Common myeloid progenitor, CD34-positive (primary cell): ENCODE results near the gene PCSK6.

Experiments
- CTCF ChIA-PET: fragments of 350-600 bp; sonication (Branson Sonifier 250); formaldehyde crosslinking; loops from one replicate; lab custom pipeline; 2021; ENCODE audit warnings: antibody characterized with exemption; lab: Charles Lee
- POLR2A ChIA-PET: fragments of 350-600 bp; sonication (Branson Sonifier 250); formaldehyde crosslinking; loops from one replicate; lab custom pipeline; 2021; ENCODE audit warnings: antibody characterized with exemption; lab: Charles Lee
- DNase-seq, 3 donors: peaks; one replicate each; pipeline versions ENCODE4 v3.0.0 to v3.0.0-alpha.2; 2013
- H3K27ac ChIP-seq, 2 experiments: 1 replicate in 1 of 2; 2 replicates in 1 of 2; pipeline ENCODE4 v1.7.0; 2013; ENCODE audit warnings: inconsistent platforms in 2 of 2, low read length in 2 of 2, mild to moderate bottlenecking in 2 of 2, low read depth in 1 of 2, moderate library complexity in 1 of 2; ENCODE audit not compliant: severe bottlenecking in 2 of 2, insufficient read depth in 1 of 2, poor library complexity in 1 of 2
- H3K27me3 ChIP-seq, 5 experiments: replicated peaks in 2 of 5; 1 replicate in 3 of 5; 2 replicates in 2 of 5; pipeline versions ENCODE4 v1.6.1 to v1.7.0; 2013; ENCODE audit warnings: low read length in 4 of 5, mild to moderate bottlenecking in 2 of 5, moderate library complexity in 2 of 5, inconsistent platforms in 1 of 5; ENCODE audit not compliant: insufficient read depth in 5 of 5, control insufficient read depth in 4 of 5
- H3K36me3 ChIP-seq, 4 experiments: 1 replicate in 2 of 4; 2 replicates in 2 of 4; pipeline versions ENCODE4 v1.6.1 to v1.7.0; 2013; ENCODE audit warnings: low read length in 3 of 4, control low read depth in 1 of 4, mild to moderate bottlenecking in 1 of 4; ENCODE audit not compliant: control insufficient read depth in 4 of 4, insufficient read depth in 4 of 4
- H3K4me1 ChIP-seq, 4 experiments: 1 replicate in 3 of 4; 2 replicates in 1 of 4; pipeline versions ENCODE4 v1.6.1 to v1.7.1; 2013; ENCODE audit warnings: low read length in 3 of 4, mild to moderate bottlenecking in 3 of 4, control low read depth in 1 of 4, inconsistent platforms in 1 of 4, moderate library complexity in 1 of 4; ENCODE audit not compliant: control insufficient read depth in 4 of 4, insufficient read depth in 4 of 4; ENCODE audit errors: control extremely low read depth in 1 of 4
- H3K4me3 ChIP-seq, 7 experiments: 1 replicate in 4 of 7; 2 replicates in 3 of 7; pipeline versions ENCODE4 v1.5.1 to v1.7.0; 2013; ENCODE audit warnings: mild to moderate bottlenecking in 7 of 7, low read length in 6 of 7, moderate library complexity in 6 of 7, inconsistent platforms in 2 of 7, low read depth in 2 of 7, control low read depth in 1 of 7; ENCODE audit not compliant: insufficient read depth in 4 of 7, control insufficient read depth in 1 of 7; ENCODE audit errors: extremely low read depth in 1 of 7
- H3K9me3 ChIP-seq, 5 experiments: 1 replicate in 4 of 5; 2 replicates in 1 of 5; pipeline versions ENCODE4 v1.6.1 to v1.7.1; 2013; ENCODE audit warnings: low read length in 4 of 5, mild to moderate bottlenecking in 2 of 5, inconsistent platforms in 1 of 5, low read depth in 1 of 5, moderate library complexity in 1 of 5; ENCODE audit not compliant: control insufficient read depth in 4 of 5, insufficient read depth in 2 of 5; ENCODE audit errors: control extremely low read depth in 1 of 5
- WGBS: methylation state at CpG from one replicate; pipeline ENCODE4 v1.1.5; 2013; ENCODE audit not compliant: insufficient coverage; 5-methylcytosine and 5-hydroxymethylcytosine counted together

PCSK6 gene

GRCh38 chr15:101349047-101349951, 140.2 kb downstream of the PCSK6 start:
- Histone ChIP-seq H3K36me3 (no peaks in the 10 kb centered on the region), H3K27me3 (peaks cover 2 to 35% (median 3%) of the 10 kb centered on the region in 5 experiments), H3K4me1 (no peaks in the 10 kb centered on the region), H3K4me3 (no peak overlapping the region), H3K27ac (no peak overlapping the region), H3K9me3 (no peaks in the 10 kb centered on the region)
- 84% methylated on average over 11 of the region's 14 CpGs for WGBS
- no peak for DNase-seq
- ChIA-PET POLR2A (interaction anchor here (1.1 kb wide), 1 partner anchor 29 kb away, joined by 3 read pairs; no protein-coding TSS in a partner anchor), CTCF (no interaction called here)

DNA sequence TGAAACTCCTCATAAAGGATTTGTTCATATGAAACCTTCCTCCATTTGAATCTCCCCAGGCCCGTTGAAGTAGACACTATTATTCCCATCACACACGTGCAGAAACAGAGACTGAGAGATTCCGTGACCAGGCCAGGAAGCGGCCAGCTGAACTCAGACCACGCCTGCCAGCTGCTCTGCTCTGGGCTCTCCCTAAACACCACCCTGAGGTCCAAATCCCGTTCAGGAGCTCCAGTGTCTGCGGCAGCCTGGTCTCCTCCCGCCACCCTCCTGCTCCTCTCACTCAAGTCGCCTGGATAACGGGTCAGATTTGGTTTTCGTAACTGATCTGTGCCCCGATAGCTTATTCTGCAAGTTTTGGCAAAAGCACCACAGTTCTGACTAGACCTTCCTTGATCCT, 140.9 kb downstream of the PCSK6 start:
- no peak for DNase-seq
- Histone ChIP-seq H3K27me3 (peaks cover 2 to 35% (median 3%) of the 10 kb centered on the region in 5 experiments), H3K36me3 (no peaks in the 10 kb centered on the region), H3K4me3 (no peak overlapping the region), H3K9me3 (no peaks in the 10 kb centered on the region), H3K4me1 (no peaks in the 10 kb centered on the region), H3K27ac (no peak overlapping the region)
- POLR2A ChIA-PET = interaction anchor here (1.1 kb wide), 1 partner anchor 28 kb away, joined by 3 read pairs; no protein-coding TSS in a partner anchor
- WGBS = 93% methylated on average over 12 of the region's 12 CpGs
- CTCF ChIA-PET = no interaction called here

DNA sequence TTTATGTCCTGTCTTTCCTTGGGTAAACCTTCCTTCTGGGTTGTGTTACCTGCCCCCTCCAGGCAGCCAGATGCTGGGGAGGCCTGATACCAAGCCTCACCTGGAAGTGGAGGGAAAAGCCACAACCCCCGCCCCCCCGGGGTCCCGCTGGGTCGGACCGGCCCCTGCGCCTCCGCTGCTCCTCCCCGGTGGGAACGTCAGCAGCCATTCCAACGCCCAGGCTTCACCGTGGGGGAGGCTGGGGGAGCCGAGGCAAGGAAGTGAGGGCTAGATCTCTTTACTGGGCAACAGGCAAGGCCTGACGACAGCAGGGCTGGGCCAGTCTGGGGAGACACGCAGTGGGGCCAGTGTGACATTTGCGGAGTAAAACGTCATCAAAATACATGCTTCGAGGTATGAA, 141.5 kb downstream of the PCSK6 start:
- CTCF ChIA-PET = no interaction called here
- no peak overlapping the region for H3K27ac ChIP-seq

DNA sequence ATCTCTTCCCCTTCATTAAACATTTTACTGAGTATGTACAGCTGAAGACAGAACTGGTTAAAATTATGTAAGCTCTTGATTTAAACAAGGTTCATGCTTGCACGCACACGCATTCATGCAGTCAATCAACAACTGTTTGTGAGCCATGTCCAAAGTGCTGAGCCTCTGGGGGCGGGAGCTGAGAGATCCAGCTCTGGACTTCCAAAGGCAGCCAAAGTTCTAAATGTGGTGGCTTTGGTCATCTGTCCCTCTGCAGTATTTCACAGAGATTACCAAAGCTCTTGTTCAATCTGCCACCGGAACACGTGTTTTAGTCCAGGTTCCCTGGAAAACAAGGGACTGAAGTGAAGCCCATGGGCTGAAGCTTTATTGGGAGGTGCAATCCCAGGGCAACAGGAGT, 142.1 kb downstream of the PCSK6 start:
- H3K4me3 ChIP-seq = no peak overlapping the region
- DNase-seq = no peak
- no peak overlapping the region for H3K27ac ChIP-seq
- POLR2A ChIA-PET = no interaction called here
- WGBS = 85% methylated on average over 5 of the region's 5 CpGs
- H3K36me3 ChIP-seq = no peaks in the 10 kb centered on the region
- H3K9me3 ChIP-seq = no peaks in the 10 kb centered on the region
- CTCF ChIA-PET = interaction anchor here (0.9 to 1.7 kb wide), 2 partner anchors 9 to 12 kb away, joined by 3 to 5 read pairs; no protein-coding TSS in a partner anchor
- peaks cover 0 to 1% (median 0%) of the 10 kb centered on the region in 4 experiments for H3K4me1 ChIP-seq
- peaks cover 2 to 35% (median 3%) of the 10 kb centered on the region in 5 experiments for H3K27me3 ChIP-seq

More for the DNA sequence above, 141.5 kb downstream of the PCSK6 start:
- whole genome bisulfite sequencing = 84% methylated on average over 16 of the region's 17 CpGs
- H3K27me3 ChIP-seq = peaks cover 2 to 35% (median 3%) of the 10 kb centered on the region in 5 experiments
- H3K4me1 ChIP-seq = no peaks in the 10 kb centered on the region
- POLR2A ChIA-PET = interaction anchor here (1.1 kb wide), 1 partner anchor 28 kb away, joined by 3 read pairs; no protein-coding TSS in a partner anchor
- H3K9me3 ChIP-seq = no peaks in the 10 kb centered on the region
- no peaks in the 10 kb centered on the region for H3K36me3 ChIP-seq
- no peak for DNase-seq
- no peak overlapping the region for H3K4me3 ChIP-seq

GRCh38 chr15:101346928-101347327, 142.6 kb downstream of the PCSK6 start:
- CTCF ChIA-PET = interaction anchor here (0.9 to 1.7 kb wide), 3 partner anchors 10 to 27 kb away, joined by 3 to 5 read pairs (median 3); no protein-coding TSS in a partner anchor
- WGBS = 93% methylated on average over 5 of the region's 5 CpGs
- POLR2A ChIA-PET = no interaction called here
- peaks cover 0 to 4% (median 0%) of the 10 kb centered on the region in 4 experiments for H3K4me1 ChIP-seq
- no peaks in the 10 kb centered on the region for H3K36me3 ChIP-seq
- no peak for DNase-seq
- no peaks in the 10 kb centered on the region for H3K9me3 ChIP-seq
- H3K27ac ChIP-seq = no peak overlapping the region
- no peak overlapping the region for H3K4me3 ChIP-seq
- peaks cover 2 to 35% (median 3%) of the 10 kb centered on the region in 5 experiments for H3K27me3 ChIP-seq

DNA sequence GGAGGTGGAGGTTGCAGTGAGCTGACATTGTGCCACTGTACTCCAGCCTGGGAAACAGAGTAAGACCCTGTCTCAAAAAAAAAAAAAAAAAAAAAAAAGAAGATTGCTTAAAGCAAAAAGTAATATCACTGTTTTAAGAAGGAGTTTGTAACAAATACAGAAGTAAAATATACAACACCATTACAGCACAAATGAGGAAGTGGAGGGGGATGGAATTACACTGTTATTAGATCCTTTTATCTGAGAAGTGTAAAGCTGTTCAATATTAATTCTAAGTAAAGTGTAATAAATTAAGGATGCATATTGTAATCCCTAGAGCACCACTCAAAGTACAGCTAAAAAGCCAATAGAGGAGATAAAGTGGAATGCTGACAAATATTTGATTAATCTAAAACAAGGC, 147.5 kb downstream of the PCSK6 start:
- ChIA-PET POLR2A (no interaction called here), CTCF (no interaction called here)
- Histone ChIP-seq H3K27ac (no peak overlapping the region), H3K4me3 (no peak overlapping the region), H3K36me3 (no peaks in the 10 kb centered on the region), H3K4me1 (peaks cover 0 to 4% (median 0%) of the 10 kb centered on the region in 4 experiments), H3K9me3 (no peaks in the 10 kb centered on the region), H3K27me3 (peaks cover 0 to 34% (median 9%) of the 10 kb centered on the region in 5 experiments)
- DNase-seq = peak in 2 of 3 donors; percentile 48 to 55
